ENCODE measurements around the gene ANKS1B. TPM values are rescaled to one million over a fixed set of nuclear protein-coding genes. Genes with fewer than 3 reads are reported as not detected.

The ANKS1B gene
- total RNA-seq, 1 experiment from 2014 or later: 5.8 TPM

DNA sequence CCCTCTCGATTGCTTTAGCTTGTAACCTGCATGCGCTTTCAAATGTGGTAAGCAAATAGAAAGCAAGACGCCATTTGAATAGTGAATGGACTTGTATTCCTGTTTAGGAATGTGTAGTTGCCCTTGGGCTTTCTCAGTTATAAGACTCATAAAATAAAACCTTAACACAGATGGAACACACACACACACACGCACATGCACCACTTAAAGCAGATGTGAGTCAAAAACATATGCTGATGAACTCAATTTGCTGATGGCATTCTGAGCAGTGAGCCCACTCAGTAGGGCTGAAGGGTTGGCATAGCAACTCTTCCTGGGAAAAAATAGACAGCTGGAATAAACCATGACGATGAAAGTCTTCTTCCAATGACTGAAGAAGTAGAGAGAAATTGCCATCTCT is 979.1 kb downstream of the ANKS1B start (continued):
- TF ChIP-seq, protein P1, sequence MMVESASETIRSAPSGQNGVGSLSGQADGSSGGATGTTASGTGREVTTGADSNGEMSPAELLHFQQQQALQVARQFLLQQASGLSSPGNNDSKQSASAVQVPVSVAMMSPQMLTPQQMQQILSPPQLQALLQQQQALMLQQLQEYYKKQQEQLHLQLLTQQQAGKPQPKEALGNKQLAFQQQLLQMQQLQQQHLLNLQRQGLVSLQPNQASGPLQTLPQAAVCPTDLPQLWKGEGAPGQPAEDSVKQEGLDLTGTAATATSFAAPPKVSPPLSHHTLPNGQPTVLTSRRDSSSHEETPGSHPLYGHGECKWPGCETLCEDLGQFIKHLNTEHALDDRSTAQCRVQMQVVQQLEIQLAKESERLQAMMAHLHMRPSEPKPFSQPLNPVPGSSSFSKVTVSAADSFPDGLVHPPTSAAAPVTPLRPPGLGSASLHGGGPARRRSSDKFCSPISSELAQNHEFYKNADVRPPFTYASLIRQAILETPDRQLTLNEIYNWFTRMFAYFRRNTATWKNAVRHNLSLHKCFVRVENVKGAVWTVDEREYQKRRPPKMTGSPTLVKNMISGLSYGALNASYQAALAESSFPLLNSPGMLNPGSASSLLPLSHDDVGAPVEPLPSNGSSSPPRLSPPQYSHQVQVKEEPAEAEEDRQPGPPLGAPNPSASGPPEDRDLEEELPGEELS (CRISPR knock-in tag; IDR thresholded peaks at IDR 0.05): no peak

DNA sequence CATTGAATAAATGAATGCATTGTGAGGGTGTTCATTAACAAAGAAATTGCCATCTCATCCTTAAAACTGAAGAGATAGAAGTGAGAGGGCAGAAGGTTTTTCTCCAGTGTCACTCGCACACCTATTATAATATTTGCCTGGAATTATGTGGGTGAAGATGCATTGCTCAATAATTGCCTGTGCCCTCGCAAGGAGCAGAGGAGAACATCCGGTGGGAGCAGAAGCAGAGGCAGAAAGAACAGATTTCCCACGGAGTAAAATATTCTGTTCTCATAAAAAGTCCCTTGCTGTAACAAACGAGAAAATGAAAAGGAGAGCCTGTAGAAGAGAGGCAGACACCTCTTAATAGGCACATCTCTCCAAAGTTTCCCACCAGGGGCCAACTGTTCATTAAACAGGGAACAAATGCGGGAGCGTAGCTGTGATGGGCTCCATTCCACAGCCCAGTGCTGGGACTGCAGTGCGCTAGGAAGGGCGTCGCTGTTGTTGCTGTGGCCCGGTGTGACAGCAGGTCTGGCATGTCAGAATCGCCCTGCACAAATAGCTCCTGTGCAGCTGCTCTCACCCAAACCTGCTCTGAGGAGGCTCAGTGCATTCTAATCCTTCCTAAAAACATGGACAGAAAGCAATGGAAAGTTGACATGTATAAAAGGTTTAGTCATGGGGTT is 979.8 kb downstream of the ANKS1B start:
- ChIA-PET POLR2A (no interaction called here), CTCF (no interaction called here)
- no peak overlapping the region for H3K4me3 Mint-ChIP-seq

DNA sequence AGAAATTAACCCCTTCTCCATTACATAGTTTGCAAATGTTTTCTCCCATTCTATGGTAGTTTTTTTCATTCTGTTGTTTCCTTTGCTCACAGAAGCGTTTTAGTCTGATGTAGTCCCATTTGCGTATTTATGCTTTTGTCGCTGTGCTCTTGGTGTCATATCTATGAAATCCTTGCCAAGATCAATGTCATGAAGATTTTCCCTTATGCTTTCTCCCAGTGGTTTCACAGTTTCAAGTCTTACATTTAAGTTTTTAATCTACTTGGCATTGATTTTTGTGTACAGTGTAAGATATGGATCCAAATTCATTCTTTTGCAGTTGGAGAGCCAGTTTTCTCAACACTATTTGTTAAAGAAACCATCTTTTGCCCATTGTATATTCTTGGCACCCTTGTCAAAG is 982.0 kb downstream of the ANKS1B start:
- no peak for DNase-seq (ENCODE audit: low spot score)
- ChIA-PET CTCF (interaction anchor here (0.9 kb wide), 1 partner anchor 47 kb away, joined by 3 read pairs; no protein-coding TSS in a partner anchor), POLR2A (no interaction called here)
- H3K27ac Mint-ChIP-seq: no peak overlapping the region
- H3K4me1 Mint-ChIP-seq: no peaks in the 10 kb centered on the region
- H3K9me3 Mint-ChIP-seq: no peaks in the 10 kb centered on the region
- no peaks in the 10 kb centered on the region for H3K36me3 Mint-ChIP-seq
- no peak for ATAC-seq
- no peak overlapping the region for H3K4me3 Mint-ChIP-seq
- no peaks in the 10 kb centered on the region for H3K27me3 Mint-ChIP-seq (ENCODE audit: low read depth)
- TF ChIP-seq RELA (CRISPR knock-in tag; IDR thresholded peaks at IDR 0.05; ENCODE audit: borderline replicate concordance) (no peak), MYBL2 (CRISPR knock-in tag; IDR thresholded peaks at IDR 0.05) (no peak), ETV6 (CRISPR knock-in tag; IDR thresholded peaks at IDR 0.05) (no peak)
- TF ChIP-seq, protein P2, sequence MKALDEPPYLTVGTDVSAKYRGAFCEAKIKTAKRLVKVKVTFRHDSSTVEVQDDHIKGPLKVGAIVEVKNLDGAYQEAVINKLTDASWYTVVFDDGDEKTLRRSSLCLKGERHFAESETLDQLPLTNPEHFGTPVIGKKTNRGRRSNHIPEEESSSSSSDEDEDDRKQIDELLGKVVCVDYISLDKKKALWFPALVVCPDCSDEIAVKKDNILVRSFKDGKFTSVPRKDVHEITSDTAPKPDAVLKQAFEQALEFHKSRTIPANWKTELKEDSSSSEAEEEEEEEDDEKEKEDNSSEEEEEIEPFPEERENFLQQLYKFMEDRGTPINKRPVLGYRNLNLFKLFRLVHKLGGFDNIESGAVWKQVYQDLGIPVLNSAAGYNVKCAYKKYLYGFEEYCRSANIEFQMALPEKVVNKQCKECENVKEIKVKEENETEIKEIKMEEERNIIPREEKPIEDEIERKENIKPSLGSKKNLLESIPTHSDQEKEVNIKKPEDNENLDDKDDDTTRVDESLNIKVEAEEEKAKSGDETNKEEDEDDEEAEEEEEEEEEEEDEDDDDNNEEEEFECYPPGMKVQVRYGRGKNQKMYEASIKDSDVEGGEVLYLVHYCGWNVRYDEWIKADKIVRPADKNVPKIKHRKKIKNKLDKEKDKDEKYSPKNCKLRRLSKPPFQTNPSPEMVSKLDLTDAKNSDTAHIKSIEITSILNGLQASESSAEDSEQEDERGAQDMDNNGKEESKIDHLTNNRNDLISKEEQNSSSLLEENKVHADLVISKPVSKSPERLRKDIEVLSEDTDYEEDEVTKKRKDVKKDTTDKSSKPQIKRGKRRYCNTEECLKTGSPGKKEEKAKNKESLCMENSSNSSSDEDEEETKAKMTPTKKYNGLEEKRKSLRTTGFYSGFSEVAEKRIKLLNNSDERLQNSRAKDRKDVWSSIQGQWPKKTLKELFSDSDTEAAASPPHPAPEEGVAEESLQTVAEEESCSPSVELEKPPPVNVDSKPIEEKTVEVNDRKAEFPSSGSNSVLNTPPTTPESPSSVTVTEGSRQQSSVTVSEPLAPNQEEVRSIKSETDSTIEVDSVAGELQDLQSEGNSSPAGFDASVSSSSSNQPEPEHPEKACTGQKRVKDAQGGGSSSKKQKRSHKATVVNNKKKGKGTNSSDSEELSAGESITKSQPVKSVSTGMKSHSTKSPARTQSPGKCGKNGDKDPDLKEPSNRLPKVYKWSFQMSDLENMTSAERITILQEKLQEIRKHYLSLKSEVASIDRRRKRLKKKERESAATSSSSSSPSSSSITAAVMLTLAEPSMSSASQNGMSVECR (CRISPR knock-in tag; IDR thresholded peaks at IDR 0.05; ENCODE audit: borderline replicate concordance): no peak
- TF ChIP-seq, protein P3, sequence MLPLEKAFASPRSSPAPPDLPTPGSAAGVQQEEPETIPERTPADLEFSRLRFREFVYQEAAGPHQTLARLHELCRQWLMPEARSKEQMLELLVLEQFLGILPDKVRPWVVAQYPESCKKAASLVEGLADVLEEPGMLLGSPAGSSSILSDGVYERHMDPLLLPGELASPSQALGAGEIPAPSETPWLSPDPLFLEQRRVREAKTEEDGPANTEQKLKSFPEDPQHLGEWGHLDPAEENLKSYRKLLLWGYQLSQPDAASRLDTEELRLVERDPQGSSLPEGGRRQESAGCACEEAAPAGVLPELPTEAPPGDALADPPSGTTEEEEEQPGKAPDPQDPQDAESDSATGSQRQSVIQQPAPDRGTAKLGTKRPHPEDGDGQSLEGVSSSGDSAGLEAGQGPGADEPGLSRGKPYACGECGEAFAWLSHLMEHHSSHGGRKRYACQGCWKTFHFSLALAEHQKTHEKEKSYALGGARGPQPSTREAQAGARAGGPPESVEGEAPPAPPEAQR (CRISPR knock-in tag; IDR thresholded peaks at IDR 0.05): no peak

More for the DNA sequence above, 979.8 kb downstream of the ANKS1B start:
- no peaks in the 10 kb centered on the region for H3K27me3 Mint-ChIP-seq (ENCODE audit: low read depth)
- peak; percentile 57 for ATAC-seq
- TF ChIP-seq, protein P4, sequence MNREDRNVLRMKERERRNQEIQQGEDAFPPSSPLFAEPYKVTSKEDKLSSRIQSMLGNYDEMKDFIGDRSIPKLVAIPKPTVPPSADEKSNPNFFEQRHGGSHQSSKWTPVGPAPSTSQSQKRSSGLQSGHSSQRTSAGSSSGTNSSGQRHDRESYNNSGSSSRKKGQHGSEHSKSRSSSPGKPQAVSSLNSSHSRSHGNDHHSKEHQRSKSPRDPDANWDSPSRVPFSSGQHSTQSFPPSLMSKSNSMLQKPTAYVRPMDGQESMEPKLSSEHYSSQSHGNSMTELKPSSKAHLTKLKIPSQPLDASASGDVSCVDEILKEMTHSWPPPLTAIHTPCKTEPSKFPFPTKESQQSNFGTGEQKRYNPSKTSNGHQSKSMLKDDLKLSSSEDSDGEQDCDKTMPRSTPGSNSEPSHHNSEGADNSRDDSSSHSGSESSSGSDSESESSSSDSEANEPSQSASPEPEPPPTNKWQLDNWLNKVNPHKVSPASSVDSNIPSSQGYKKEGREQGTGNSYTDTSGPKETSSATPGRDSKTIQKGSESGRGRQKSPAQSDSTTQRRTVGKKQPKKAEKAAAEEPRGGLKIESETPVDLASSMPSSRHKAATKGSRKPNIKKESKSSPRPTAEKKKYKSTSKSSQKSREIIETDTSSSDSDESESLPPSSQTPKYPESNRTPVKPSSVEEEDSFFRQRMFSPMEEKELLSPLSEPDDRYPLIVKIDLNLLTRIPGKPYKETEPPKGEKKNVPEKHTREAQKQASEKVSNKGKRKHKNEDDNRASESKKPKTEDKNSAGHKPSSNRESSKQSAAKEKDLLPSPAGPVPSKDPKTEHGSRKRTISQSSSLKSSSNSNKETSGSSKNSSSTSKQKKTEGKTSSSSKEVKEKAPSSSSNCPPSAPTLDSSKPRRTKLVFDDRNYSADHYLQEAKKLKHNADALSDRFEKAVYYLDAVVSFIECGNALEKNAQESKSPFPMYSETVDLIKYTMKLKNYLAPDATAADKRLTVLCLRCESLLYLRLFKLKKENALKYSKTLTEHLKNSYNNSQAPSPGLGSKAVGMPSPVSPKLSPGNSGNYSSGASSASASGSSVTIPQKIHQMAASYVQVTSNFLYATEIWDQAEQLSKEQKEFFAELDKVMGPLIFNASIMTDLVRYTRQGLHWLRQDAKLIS (CRISPR knock-in tag; IDR thresholded peaks at IDR 0.05; ENCODE audit: borderline replicate concordance): no peak
- no peak for TF ChIP-seq SMAD4 (CRISPR knock-in tag; IDR thresholded peaks at IDR 0.05)
- no peak for TF ChIP-seq MYBL2 (CRISPR knock-in tag; IDR thresholded peaks at IDR 0.05)
- TF ChIP-seq ZNF416 (CRISPR knock-in tag; IDR thresholded peaks at IDR 0.05): no peak
- TF ChIP-seq, protein P5, sequence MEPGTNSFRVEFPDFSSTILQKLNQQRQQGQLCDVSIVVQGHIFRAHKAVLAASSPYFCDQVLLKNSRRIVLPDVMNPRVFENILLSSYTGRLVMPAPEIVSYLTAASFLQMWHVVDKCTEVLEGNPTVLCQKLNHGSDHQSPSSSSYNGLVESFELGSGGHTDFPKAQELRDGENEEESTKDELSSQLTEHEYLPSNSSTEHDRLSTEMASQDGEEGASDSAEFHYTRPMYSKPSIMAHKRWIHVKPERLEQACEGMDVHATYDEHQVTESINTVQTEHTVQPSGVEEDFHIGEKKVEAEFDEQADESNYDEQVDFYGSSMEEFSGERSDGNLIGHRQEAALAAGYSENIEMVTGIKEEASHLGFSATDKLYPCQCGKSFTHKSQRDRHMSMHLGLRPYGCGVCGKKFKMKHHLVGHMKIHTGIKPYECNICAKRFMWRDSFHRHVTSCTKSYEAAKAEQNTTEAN (CRISPR knock-in tag; IDR thresholded peaks at IDR 0.05): no peak
- no peak for TF ChIP-seq RORB (CRISPR knock-in tag; IDR thresholded peaks at IDR 0.05)
- TF ChIP-seq, protein P6, sequence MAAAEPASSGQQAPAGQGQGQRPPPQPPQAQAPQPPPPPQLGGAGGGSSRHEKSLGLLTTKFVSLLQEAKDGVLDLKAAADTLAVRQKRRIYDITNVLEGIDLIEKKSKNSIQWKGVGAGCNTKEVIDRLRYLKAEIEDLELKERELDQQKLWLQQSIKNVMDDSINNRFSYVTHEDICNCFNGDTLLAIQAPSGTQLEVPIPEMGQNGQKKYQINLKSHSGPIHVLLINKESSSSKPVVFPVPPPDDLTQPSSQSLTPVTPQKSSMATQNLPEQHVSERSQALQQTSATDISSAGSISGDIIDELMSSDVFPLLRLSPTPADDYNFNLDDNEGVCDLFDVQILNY (CRISPR knock-in tag; IDR thresholded peaks at IDR 0.05): no peak
- TF ChIP-seq GABPB1 (CRISPR knock-in tag; IDR thresholded peaks at IDR 0.05): no peak
- TF ChIP-seq FOXP1 (CRISPR knock-in tag; IDR thresholded peaks at IDR 0.05; ENCODE audit: borderline replicate concordance): no peak
- no peak for TF ChIP-seq NFYB (CRISPR knock-in tag; conservative IDR thresholded peaks at IDR 0.05; ENCODE audit: low read depth)
- TF ChIP-seq JUN (CRISPR knock-in tag; IDR thresholded peaks at IDR 0.05): no peak
- TF ChIP-seq, protein P3 (CRISPR knock-in tag; IDR thresholded peaks at IDR 0.05): no peak
- TF ChIP-seq ETV6 (CRISPR knock-in tag; IDR thresholded peaks at IDR 0.05): no peak
- TF ChIP-seq ZNF121 (CRISPR knock-in tag; IDR thresholded peaks at IDR 0.05): no peak
- TF ChIP-seq ZNF396 (CRISPR knock-in tag; IDR thresholded peaks at IDR 0.05; ENCODE audit: borderline replicate concordance): no peak
- no peak overlapping the region for H3K27ac Mint-ChIP-seq
- no peaks in the 10 kb centered on the region for H3K36me3 Mint-ChIP-seq
- H3K4me1 Mint-ChIP-seq: no peaks in the 10 kb centered on the region
- H3K9me3 Mint-ChIP-seq: no peaks in the 10 kb centered on the region
- no peak for DNase-seq (ENCODE audit: low spot score)
